WTC11 (cell line): Measurements from ENCODE around the gene ETS1.

Experiments
- ATF6 ChIP-seq: sonication (generic); formaldehyde crosslinking; IDR thresholded peaks from 2 replicates; pipeline ENCODE4 v1.8.1; 2023; ENCODE audit warnings: mild to moderate bottlenecking, missing genetic modification reagents
- ELF4 ChIP-seq: sonication (generic); formaldehyde crosslinking; IDR thresholded peaks from 2 replicates; pipeline ENCODE4 v1.8.1; 2022; ENCODE audit warnings: low read depth, mild to moderate bottlenecking, moderate library complexity, missing genetic modification reagents
- MAX ChIP-seq: sonication (generic); formaldehyde crosslinking; IDR thresholded peaks from 2 replicates; pipeline ENCODE4 v1.8.0; 2022; ENCODE audit warnings: mild to moderate bottlenecking, missing genetic modification reagents
- MYBL2 ChIP-seq: sonication (generic); formaldehyde crosslinking; IDR thresholded peaks from 2 replicates; pipeline ENCODE4 v1.8.1; 2023; ENCODE audit warnings: mild to moderate bottlenecking, moderate library complexity, missing genetic modification reagents
- NR1H2 ChIP-seq: sonication (generic); formaldehyde crosslinking; IDR thresholded peaks from 2 replicates; pipeline ENCODE4 v1.9.0; 2021; ENCODE audit warnings: mild to moderate bottlenecking, moderate library complexity, missing genetic modification reagents
- PRRX2 ChIP-seq: fragments of 250-450 bp; sonication (Bioruptor Pico); IDR thresholded peaks from 2 replicates; pipeline ENCODE4 v1.8.0; 2021; ENCODE audit warnings: mild to moderate bottlenecking
- STAT6 ChIP-seq: sonication (generic); formaldehyde crosslinking; conservative IDR thresholded peaks from 2 replicates; pipeline ENCODE4 v1.8.1; 2023; ENCODE audit warnings: mild to moderate bottlenecking, low read depth, missing genetic modification reagents, moderate library complexity
- USF2 ChIP-seq: sonication (generic); formaldehyde crosslinking; IDR thresholded peaks from 2 replicates; pipeline ENCODE4 v1.8.1; 2023; ENCODE audit warnings: mild to moderate bottlenecking, missing genetic modification reagents, moderate library complexity
- TF ChIP-seq, protein P1 (sequence below): fragments of 200-600 bp; IDR thresholded peaks from 2 replicates; pipeline ENCODE4 v1.8.0; 2022; ENCODE audit warnings: antibody characterized with exemption

GRCh38 chr11:128586689-128587088 lies 669 bp downstream of the ETS1 start:
- TF ChIP-seq, protein P1, sequence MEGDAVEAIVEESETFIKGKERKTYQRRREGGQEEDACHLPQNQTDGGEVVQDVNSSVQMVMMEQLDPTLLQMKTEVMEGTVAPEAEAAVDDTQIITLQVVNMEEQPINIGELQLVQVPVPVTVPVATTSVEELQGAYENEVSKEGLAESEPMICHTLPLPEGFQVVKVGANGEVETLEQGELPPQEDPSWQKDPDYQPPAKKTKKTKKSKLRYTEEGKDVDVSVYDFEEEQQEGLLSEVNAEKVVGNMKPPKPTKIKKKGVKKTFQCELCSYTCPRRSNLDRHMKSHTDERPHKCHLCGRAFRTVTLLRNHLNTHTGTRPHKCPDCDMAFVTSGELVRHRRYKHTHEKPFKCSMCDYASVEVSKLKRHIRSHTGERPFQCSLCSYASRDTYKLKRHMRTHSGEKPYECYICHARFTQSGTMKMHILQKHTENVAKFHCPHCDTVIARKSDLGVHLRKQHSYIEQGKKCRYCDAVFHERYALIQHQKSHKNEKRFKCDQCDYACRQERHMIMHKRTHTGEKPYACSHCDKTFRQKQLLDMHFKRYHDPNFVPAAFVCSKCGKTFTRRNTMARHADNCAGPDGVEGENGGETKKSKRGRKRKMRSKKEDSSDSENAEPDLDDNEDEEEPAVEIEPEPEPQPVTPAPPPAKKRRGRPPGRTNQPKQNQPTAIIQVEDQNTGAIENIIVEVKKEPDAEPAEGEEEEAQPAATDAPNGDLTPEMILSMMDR = no peak
- TF ChIP-seq NR1H2 = no peak
- TF ChIP-seq ELF4 = no peak
- TF ChIP-seq PRRX2 (CRISPR knock-in tag) = no peak
- no peak for TF ChIP-seq USF2 (CRISPR knock-in tag)
- no peak for TF ChIP-seq MAX (CRISPR knock-in tag)
- TF ChIP-seq ATF6 (CRISPR knock-in tag) = no peak
- no peak for TF ChIP-seq MYBL2 (CRISPR knock-in tag)
- TF ChIP-seq STAT6 = no peak
